Measurements from ENCODE around the gene VWA7.

Gene VWA7

DNA sequence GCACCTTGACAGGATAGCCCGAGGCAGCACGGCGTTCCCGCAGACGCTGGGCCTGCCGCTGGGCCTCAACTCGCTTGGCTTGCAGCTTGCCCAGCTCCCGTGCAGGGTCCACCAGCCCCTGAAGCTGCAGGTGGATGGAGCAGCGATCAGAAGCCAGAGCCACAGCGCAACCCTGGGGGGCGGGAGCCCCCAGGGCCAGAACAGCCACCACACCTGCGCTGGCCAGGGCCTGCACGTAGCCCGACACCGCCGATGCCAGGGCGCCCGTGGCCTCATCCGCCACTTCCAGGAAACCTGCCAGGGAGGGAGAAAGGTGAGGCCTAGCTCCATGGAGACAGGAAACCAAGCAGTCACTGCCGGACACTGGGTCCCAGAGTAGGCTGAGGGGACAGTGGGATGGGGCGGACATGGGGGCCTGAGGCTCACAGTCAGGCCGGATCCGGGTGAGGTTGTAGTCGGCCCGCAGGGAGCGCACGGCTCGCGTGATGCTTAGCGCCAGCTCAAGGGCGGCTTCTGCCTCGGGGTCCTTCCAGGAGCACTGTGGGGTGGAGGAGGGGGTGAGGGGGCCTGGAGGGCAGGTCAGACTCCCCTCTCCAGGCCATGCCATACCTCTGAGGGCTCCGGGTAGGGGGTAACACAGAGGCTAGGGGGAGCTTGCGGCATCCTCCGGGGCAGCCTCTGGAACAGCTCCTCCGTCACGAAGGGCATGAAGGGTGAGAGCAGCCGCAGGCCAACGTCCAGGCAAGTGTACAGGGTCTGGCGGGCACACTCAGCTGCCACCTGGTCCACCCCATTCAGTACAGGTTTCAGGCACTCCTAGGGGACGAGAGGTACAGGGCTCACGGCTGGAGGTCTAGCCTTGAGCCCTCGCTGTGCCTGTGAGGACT lies 2.1 kb upstream of the VWA7 start:
- H3K4me1 ChIP-seq (ENCODE audit: control extremely low read depth in 1 of 4, control insufficient read depth in 4 of 4, insufficient read depth in 4 of 4, low read length in 3 of 4), result peaks cover 0 to 27% (median 17%) of the 10 kb centered on the region in 4 experiments
- peaks cover 4 to 59% (median 50%) of the 10 kb centered on the region in 4 experiments for H3K36me3 ChIP-seq (ENCODE audit: control insufficient read depth in 4 of 4, insufficient read depth in 4 of 4, low read length in 3 of 4)
- H3K9me3 ChIP-seq (ENCODE audit: control extremely low read depth in 1 of 5, control insufficient read depth in 4 of 5, insufficient read depth in 2 of 5, low read depth in 1 of 5, low read length in 4 of 5), result no peaks in the 10 kb centered on the region
- no peak for DNase-seq
- no peak overlapping the region for H3K4me3 ChIP-seq (ENCODE audit: control insufficient read depth in 1 of 7, extremely low read depth in 1 of 7, insufficient read depth in 4 of 7, low read depth in 2 of 7, low read length in 6 of 7)
- ChIA-PET CTCF (interaction anchor here (0.7 to 2.6 kb wide), 8 partner anchors 10 to 61 kb away, joined by 3 to 9 read pairs (median 3); partner anchors contain the start of gene MPIG6B), POLR2A (no interaction called here)
- WGBS (ENCODE audit: insufficient coverage), result 98% methylated on average over 36 of the region's 43 CpGs
- no peak overlapping the region for H3K27ac ChIP-seq (ENCODE audit: insufficient read depth in 1 of 2, low read depth in 1 of 2, low read length in 2 of 2, poor library complexity in 1 of 2, severe bottlenecking in 2 of 2)
- no peaks in the 10 kb centered on the region for H3K27me3 ChIP-seq (replicated peaks in 2 of 5; ENCODE audit: control insufficient read depth in 4 of 5, insufficient read depth in 5 of 5, low read length in 4 of 5)

DNA sequence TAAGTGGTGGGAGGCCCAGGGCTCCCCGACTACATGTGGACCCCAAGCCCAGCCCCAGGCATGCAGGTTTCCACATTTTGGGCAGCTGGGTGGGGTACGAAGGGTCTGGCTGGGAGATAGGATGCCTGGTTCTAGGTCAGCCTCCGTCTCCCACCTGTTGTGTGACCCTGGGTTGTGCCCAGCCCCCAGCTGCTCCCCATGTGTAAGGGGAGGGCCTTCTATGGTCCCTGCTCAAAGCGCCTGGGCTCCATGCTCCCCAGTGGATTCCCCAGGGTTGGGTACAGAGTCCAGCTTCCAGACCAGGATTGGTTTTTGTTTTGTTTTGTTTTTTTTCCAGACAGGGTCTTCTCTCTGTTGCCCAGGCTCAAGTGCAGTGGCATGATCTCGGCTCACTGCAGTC lies 1.1 kb upstream of the VWA7 start:
- Histone ChIP-seq H3K36me3 (ENCODE audit: control insufficient read depth in 4 of 4, insufficient read depth in 4 of 4, low read length in 3 of 4) (peaks cover 2 to 53% (median 43%) of the 10 kb centered on the region in 4 experiments), H3K27ac (ENCODE audit: insufficient read depth in 1 of 2, low read depth in 1 of 2, low read length in 2 of 2, poor library complexity in 1 of 2, severe bottlenecking in 2 of 2) (no peak overlapping the region), H3K27me3 (replicated peaks in 2 of 5; ENCODE audit: control insufficient read depth in 4 of 5, insufficient read depth in 5 of 5, low read length in 4 of 5) (no peaks in the 10 kb centered on the region), H3K9me3 (ENCODE audit: control extremely low read depth in 1 of 5, control insufficient read depth in 4 of 5, insufficient read depth in 2 of 5, low read depth in 1 of 5, low read length in 4 of 5) (no peaks in the 10 kb centered on the region), H3K4me3 (ENCODE audit: control insufficient read depth in 1 of 7, extremely low read depth in 1 of 7, insufficient read depth in 4 of 7, low read depth in 2 of 7, low read length in 6 of 7) (no peak overlapping the region), H3K4me1 (ENCODE audit: control extremely low read depth in 1 of 4, control insufficient read depth in 4 of 4, insufficient read depth in 4 of 4, low read length in 3 of 4) (peaks cover 0 to 27% (median 17%) of the 10 kb centered on the region in 4 experiments)
- DNase-seq, result no peak
- 96% methylated on average over 4 of the region's 5 CpGs for WGBS (ENCODE audit: insufficient coverage)
- CTCF ChIA-PET, result interaction anchor here (1.1 to 2.6 kb wide), 9 partner anchors 8 to 63 kb away, joined by 3 to 9 read pairs (median 5); partner anchors contain the start of genes LY6G6D, MPIG6B, MSH5 and VARS1
- POLR2A ChIA-PET, result no interaction called here

DNA sequence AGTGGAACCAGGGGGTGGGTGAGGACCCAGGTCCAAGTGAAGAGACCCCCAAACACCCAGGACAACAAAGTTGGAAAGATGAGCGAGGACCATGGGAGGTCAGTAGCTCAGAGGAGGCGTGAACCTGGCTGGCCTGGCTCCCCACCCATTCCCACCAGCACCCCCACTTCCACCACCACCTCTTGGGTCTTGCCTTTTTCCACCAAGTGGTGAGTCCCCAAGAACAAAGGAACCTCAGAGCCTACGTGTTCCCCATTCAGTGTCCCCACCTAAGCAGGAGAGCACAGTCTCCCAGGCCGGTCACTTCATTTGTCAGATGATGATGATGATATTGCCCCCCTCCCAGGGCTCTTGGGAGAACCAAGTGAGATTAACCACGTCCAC lies 531 bp upstream of the VWA7 start:
- CTCF ChIA-PET, result interaction anchor here (0.6 to 2.6 kb wide), 9 partner anchors 8 to 63 kb away, joined by 3 to 9 read pairs (median 5); partner anchors contain the start of genes LY6G6D, MPIG6B, MSH5 and VARS1
- Histone ChIP-seq H3K27me3 (replicated peaks in 2 of 5; ENCODE audit: control insufficient read depth in 4 of 5, insufficient read depth in 5 of 5, low read length in 4 of 5) (no peaks in the 10 kb centered on the region), H3K4me3 (ENCODE audit: control insufficient read depth in 1 of 7, extremely low read depth in 1 of 7, insufficient read depth in 4 of 7, low read depth in 2 of 7, low read length in 6 of 7) (no peak overlapping the region), H3K27ac (ENCODE audit: insufficient read depth in 1 of 2, low read depth in 1 of 2, low read length in 2 of 2, poor library complexity in 1 of 2, severe bottlenecking in 2 of 2) (peak overlapping the region in 1 of 2 experiments; percentile 70), H3K9me3 (ENCODE audit: control extremely low read depth in 1 of 5, control insufficient read depth in 4 of 5, insufficient read depth in 2 of 5, low read depth in 1 of 5, low read length in 4 of 5) (no peaks in the 10 kb centered on the region), H3K4me1 (ENCODE audit: control extremely low read depth in 1 of 4, control insufficient read depth in 4 of 4, insufficient read depth in 4 of 4, low read length in 3 of 4) (peaks cover 0 to 32% (median 17%) of the 10 kb centered on the region in 4 experiments), H3K36me3 (ENCODE audit: control insufficient read depth in 4 of 4, insufficient read depth in 4 of 4, low read length in 3 of 4) (peaks cover 2 to 49% (median 38%) of the 10 kb centered on the region in 4 experiments)
- no peak for DNase-seq
- 100% methylated on average over 1 of the region's 5 CpGs for WGBS (ENCODE audit: insufficient coverage)
- POLR2A ChIA-PET, result interaction anchor here (0.9 to 1.0 kb wide), 2 partner anchors 29 to 38 kb away, joined by 3 to 4 read pairs; partner anchors contain the start of genes LSM2 and MSH5

DNA sequence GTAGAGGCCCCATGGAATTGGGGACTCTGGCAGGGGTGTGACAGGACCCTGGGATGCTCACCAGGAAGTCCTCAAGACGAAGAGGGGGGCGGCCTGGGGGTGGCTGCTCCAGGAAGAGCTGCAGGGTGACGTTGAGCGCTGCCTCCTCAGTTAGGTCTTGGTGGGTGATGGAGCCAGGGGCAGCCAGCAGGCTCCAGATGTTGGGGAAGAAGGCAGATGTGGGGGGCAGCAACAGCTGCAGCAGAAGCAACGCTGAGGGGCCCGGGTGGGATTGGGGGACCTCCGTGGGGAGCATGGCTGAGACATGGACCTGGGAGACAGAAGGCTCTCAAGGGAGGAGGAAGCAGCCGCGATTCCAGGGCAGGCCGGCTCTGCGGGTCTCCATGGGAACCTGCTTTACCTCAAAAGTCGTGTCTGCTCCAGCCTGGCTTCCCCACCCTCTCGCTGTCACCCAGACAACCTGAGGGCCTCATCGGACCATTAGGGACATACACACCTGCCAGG lies 591 bp downstream of the VWA7 start:
- Histone ChIP-seq H3K27ac (ENCODE audit: insufficient read depth in 1 of 2, low read depth in 1 of 2, low read length in 2 of 2, poor library complexity in 1 of 2, severe bottlenecking in 2 of 2) (peak overlapping the region in 1 of 2 experiments; percentile 70), H3K4me3 (ENCODE audit: control insufficient read depth in 1 of 7, extremely low read depth in 1 of 7, insufficient read depth in 4 of 7, low read depth in 2 of 7, low read length in 6 of 7) (peak overlapping the region in 3 of 7 experiments; percentile 6 to 60 (median 46)), H3K36me3 (ENCODE audit: control insufficient read depth in 4 of 4, insufficient read depth in 4 of 4, low read length in 3 of 4) (peaks cover 2 to 38% (median 31%) of the 10 kb centered on the region in 4 experiments), H3K27me3 (replicated peaks in 2 of 5; ENCODE audit: control insufficient read depth in 4 of 5, insufficient read depth in 5 of 5, low read length in 4 of 5) (no peaks in the 10 kb centered on the region), H3K9me3 (ENCODE audit: control extremely low read depth in 1 of 5, control insufficient read depth in 4 of 5, insufficient read depth in 2 of 5, low read depth in 1 of 5, low read length in 4 of 5) (no peaks in the 10 kb centered on the region), H3K4me1 (ENCODE audit: control extremely low read depth in 1 of 4, control insufficient read depth in 4 of 4, insufficient read depth in 4 of 4, low read length in 3 of 4) (peaks cover 0 to 37% (median 20%) of the 10 kb centered on the region in 4 experiments)
- peak in 1 of 3 donors; percentile 67 for DNase-seq
- ChIA-PET POLR2A (interaction anchor here (0.6 to 1.0 kb wide), 3 partner anchors 37 to 40 kb away, joined by 3 to 4 read pairs (median 3); partner anchors contain the start of genes CLIC1 and MSH5), CTCF (interaction anchor here (1.7 to 2.6 kb wide), 3 partner anchors 10 to 62 kb away, joined by 4 to 6 read pairs (median 5); partner anchors contain the start of genes LY6G6D and MSH5)
- WGBS (ENCODE audit: insufficient coverage), result 19% methylated on average over 14 of the region's 14 CpGs

GRCh38 chr6:31775633-31776484 lies 1.3 kb downstream of the VWA7 start:
- WGBS (ENCODE audit: insufficient coverage), result 92% methylated on average over 31 of the region's 32 CpGs
- ChIA-PET CTCF (interaction anchor here (1.0 to 13.2 kb wide), 7 partner anchors 11 to 95 kb away, joined by 3 to 268 read pairs (median 5); partner anchors contain the start of genes CLIC1, DDAH2, MPIG6B and MSH5), POLR2A (interaction anchor here (0.6 to 1.0 kb wide), 2 partner anchors 38 to 40 kb away, joined by 3 read pairs; partner anchors contain the start of gene CLIC1)
- H3K4me3 ChIP-seq (ENCODE audit: control insufficient read depth in 1 of 7, extremely low read depth in 1 of 7, insufficient read depth in 4 of 7, low read depth in 2 of 7, low read length in 6 of 7), result no peak overlapping the region
- no peak for DNase-seq
- H3K27ac ChIP-seq (ENCODE audit: insufficient read depth in 1 of 2, low read depth in 1 of 2, low read length in 2 of 2, poor library complexity in 1 of 2, severe bottlenecking in 2 of 2), result peak overlapping the region in 1 of 2 experiments; percentile 70
- H3K36me3 ChIP-seq (ENCODE audit: control insufficient read depth in 4 of 4, insufficient read depth in 4 of 4, low read length in 3 of 4), result peaks cover 2 to 31% (median 25%) of the 10 kb centered on the region in 4 experiments
- H3K9me3 ChIP-seq (ENCODE audit: control extremely low read depth in 1 of 5, control insufficient read depth in 4 of 5, insufficient read depth in 2 of 5, low read depth in 1 of 5, low read length in 4 of 5), result no peaks in the 10 kb centered on the region
- H3K4me1 ChIP-seq (ENCODE audit: control extremely low read depth in 1 of 4, control insufficient read depth in 4 of 4, insufficient read depth in 4 of 4, low read length in 3 of 4), result peaks cover 0 to 37% (median 20%) of the 10 kb centered on the region in 4 experiments
- no peaks in the 10 kb centered on the region for H3K27me3 ChIP-seq (replicated peaks in 2 of 5; ENCODE audit: control insufficient read depth in 4 of 5, insufficient read depth in 5 of 5, low read length in 4 of 5)

DNA sequence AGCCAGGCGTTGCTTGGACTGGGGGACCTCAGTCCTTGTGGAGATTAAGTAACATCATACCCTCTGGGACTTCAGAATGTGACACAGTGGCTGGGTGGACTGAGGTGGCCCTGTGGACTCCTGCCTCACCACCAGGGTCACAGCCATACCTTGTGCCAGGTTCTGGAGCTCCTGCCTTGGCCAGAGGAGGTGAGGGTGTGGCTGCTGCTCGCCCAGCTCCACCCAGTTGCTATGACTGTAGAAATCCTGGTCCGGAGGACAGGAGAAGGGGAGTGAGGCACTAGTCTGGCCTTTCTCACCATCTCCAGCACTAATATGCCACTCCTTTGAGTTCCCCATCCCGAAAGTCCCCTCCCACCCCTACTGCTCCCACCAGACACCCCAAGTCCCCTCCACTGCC lies 1.9 kb downstream of the VWA7 start:
- ChIA-PET POLR2A (no interaction called here), CTCF (interaction anchor here (0.9 to 13.2 kb wide), 7 partner anchors 16 to 94 kb away, joined by 3 to 268 read pairs (median 4); partner anchors contain the start of genes CLIC1, DDAH2, MPIG6B and MSH5)
- H3K4me1 ChIP-seq (ENCODE audit: control extremely low read depth in 1 of 4, control insufficient read depth in 4 of 4, insufficient read depth in 4 of 4, low read length in 3 of 4), result peaks cover 0 to 37% (median 20%) of the 10 kb centered on the region in 4 experiments
- no peak overlapping the region for H3K27ac ChIP-seq (ENCODE audit: insufficient read depth in 1 of 2, low read depth in 1 of 2, low read length in 2 of 2, poor library complexity in 1 of 2, severe bottlenecking in 2 of 2)
- 97% methylated on average over 3 of the region's 4 CpGs for WGBS (ENCODE audit: insufficient coverage)
- no peaks in the 10 kb centered on the region for H3K27me3 ChIP-seq (replicated peaks in 2 of 5; ENCODE audit: control insufficient read depth in 4 of 5, insufficient read depth in 5 of 5, low read length in 4 of 5)
- peaks cover 2 to 24% (median 19%) of the 10 kb centered on the region in 4 experiments for H3K36me3 ChIP-seq (ENCODE audit: control insufficient read depth in 4 of 4, insufficient read depth in 4 of 4, low read length in 3 of 4)
- H3K4me3 ChIP-seq (ENCODE audit: control insufficient read depth in 1 of 7, extremely low read depth in 1 of 7, insufficient read depth in 4 of 7, low read depth in 2 of 7, low read length in 6 of 7), result no peak overlapping the region
- DNase-seq, result no peak
- H3K9me3 ChIP-seq (ENCODE audit: control extremely low read depth in 1 of 5, control insufficient read depth in 4 of 5, insufficient read depth in 2 of 5, low read depth in 1 of 5, low read length in 4 of 5), result no peaks in the 10 kb centered on the region

Data from common myeloid progenitor, CD34-positive (primary cell).